GM18868 (cell line): ENCODE data around the gene PITPNB.

Experiments
- ATAC-seq: cut with Tn5 transposase; IDR thresholded peaks from one replicate; pipeline ENCODE4 v1.9.1; 2021; ENCODE audit warnings: mild to moderate bottlenecking, moderate library complexity; ENCODE audit not compliant: unreplicated experiment

PITPNB gene

GRCh38 chr22:27863001-27863400, 56.1 kb downstream of the PITPNB start:
- no peak for ATAC-seq

DNA sequence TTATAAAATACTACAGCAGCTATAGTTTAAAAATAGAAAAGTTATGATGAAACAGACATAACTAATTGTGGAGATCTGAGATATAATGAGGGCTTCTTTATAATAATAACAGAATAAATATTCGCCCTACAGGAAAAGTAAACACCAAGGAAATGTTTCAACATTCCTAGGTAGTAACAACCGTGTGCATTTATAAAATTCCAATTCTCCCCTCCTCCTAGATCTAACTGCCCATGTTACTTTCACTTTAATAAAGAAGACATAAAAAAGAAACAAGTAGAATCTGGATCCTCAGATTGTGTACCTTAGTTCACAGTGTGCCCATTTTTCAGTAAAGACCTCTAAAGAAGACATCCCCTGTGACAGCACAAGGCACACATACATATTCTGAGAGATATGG, 59.7 kb downstream of the PITPNB start:
- no peak for ATAC-seq

DNA sequence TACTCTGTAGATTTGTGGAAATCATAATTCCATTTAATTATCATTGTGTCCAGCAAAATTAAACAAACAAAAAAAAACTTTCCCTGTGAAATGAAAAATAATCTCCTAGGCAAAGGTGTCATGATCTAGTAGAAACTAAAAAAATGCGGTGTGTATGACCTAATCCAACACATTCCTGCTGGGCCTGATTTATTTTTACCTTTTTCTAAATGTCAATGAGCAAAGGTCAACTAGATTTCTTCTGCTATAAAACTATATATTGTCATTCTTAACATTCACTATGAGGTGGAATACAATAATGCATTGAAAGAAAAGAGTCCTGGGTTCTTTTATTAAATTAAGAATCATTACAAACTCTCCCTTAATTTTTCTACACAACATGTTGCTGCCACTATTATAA, 60.4 kb downstream of the PITPNB start:
- ATAC-seq: no peak

GRCh38 chr22:27857443-27857842, 61.6 kb downstream of the PITPNB start:
- ATAC-seq: no peak

DNA sequence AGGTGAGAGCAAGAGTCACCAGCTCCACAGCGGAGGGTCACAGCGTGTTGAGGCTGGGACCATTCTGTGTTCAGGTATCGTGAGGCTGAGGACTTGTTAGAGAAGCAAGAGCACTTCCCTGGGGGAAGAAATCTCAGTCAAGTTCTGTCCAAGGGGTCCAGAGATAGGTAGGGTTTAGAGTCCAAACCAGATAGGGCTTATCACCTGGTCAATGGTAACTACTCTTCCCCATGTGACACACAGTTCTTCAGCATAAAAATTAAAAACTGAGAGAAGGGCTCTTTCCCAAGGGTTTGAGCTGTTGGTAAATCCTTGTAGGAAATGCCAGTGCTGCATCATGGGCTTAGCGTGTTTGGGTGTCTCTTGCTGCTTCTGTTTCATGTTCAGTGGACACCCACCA, 62.7 kb downstream of the PITPNB start:
- ATAC-seq: no peak

GRCh38 chr22:27853424-27853823, 65.6 kb downstream of the PITPNB start:
- ATAC-seq: no peak

DNA sequence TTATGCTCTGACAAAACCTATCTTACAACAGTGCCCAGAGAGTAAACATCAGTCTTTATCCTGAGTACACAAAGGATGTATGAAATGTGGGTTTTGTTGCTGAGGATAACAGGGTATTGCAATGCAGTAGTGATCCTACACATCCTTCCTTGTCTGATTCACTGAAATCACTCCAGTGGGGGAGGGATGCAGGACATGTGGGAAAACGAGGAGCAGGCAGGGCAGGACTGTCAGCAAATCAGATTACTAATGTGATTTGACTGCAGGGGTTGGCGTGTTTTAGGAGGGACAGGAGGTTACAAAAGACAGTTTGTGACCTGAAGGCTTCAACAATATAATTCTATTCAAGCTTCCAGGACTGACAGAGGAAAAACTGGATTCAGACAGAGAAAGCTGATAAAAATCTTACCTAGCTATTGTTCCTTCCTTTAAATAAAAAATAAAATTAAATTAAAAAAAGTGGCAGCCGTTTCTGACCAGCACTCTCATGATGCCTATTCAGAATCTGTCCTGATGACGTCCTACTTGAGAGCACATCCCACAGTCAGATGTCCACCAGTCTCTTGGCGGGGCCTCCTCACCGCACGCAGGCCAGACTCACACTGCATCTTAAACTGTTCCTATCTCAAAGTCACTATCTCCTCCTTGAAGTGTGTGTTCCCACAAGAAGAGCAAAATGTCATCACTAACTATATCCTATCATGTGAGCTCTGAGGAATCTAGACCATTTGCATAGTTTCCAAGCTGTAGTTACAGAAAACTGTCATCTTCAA, 66.9 kb downstream of the PITPNB start:
- ATAC-seq: no peak

DNA sequence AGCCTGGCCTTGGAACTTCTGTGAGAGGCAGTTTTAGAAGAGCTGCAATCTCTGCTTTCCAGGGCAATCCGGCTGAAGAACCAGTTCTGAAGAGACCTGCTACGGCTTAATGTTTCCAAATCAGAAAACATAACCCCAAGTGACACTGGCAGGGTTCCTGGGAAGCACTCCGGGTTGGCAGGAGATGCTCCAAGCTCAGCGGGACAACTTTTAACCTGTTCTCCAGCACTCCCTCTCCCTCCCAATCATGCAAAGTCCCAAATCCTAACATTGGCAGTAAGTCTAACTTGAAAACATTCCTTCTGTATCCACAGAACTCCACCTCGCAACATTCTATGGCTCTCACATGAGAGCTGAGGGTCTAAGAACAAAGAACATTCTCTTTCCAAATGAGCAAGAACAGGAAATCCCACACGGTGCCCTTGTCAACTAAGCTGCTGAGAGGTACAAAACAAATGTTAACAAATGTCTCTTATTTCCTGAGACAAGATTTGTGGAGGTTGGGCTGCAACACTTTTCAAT, 69.0 kb downstream of the PITPNB start:
- no peak for ATAC-seq

- ATAC-seq: no peak
Measured at GRCh38 chr22:27848005-27848404, 71.1 kb downstream of the PITPNB start.

DNA sequence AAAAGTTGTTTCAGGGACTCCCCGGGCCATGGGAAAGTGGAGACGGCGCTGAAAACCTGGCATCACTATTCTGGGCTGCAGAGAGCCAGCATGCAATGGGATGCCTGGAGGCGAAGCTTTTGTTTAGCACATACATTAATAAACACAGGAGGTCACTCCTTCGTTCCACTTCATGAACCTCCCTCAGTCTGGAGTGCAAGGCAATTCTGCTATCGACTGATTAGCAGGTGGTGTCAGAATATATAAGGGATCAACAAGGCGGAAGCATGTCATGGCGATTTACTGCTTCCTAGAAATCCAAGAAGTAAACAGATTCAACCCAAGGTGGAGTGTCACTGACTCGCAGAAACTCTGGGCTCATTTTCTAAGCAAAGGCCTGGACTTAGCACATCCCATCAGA, 72.1 kb downstream of the PITPNB start:
- ATAC-seq: no peak

- no peak for ATAC-seq
Measured at GRCh38 chr22:27846248-27846757, 72.8 kb downstream of the PITPNB start.

DNA sequence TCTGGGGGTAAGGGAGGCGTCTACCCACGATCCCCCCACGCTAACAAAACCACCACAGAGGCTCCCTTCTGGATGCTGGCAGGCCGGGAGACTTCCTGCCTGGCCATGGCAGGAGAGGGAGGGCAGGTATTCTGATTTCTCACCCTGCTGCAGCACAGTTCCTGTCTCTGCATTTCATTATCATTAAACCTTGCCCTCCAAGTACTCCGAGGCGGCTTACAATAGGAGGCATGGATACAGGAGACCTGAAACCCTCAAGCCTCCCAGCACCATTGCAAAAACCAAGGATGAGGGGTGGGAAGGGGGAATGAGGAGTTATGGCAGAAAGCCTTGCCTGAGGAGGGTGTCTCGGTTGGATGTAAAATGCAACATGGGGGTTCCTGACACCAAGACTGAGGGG, 73.4 kb downstream of the PITPNB start:
- no peak for ATAC-seq

DNA sequence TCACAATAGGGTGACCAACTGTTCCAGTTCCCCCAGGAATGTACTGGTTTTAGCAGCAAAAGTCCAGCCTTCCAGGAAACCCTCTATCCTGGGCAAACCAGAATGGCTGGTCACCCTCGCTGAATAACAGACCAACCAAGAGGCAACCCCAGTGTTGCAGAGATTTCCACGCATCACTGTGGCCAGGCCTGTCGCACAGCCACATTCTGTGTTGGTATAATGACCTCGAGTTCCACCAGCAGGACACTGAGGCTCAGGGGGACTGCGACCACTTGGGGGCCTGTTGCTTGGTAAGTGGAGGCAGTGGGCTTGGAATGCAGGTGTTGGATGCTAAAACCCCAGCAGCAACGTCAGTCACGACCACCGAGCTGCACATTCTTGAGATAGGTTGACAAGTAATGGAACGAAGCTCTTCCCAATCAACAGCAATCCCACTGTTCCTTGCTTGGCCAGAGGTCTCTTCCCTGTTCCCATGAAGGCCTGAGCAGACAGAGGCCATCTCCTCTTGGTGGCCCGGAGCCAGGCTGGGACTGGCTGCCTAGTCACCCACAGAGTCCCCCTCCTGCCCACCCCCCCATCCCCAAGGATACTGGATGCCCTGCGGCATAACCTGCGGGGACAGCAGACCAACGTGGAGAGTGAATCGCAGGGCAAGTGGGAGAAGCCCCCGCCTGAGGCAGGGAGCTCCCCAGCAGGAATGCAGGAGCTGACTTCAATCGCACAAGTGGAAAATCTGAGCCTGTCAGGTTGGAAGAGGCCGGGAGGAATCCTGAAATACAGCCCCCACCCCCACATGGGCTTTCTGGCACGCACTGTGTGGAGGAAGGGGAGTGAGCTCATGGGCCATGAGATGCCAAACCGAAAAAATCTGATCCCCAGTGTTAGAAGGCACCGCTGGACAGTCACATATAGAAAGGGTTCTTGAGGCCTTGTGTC, 74.1 kb downstream of the PITPNB start:
- no peak for ATAC-seq

DNA sequence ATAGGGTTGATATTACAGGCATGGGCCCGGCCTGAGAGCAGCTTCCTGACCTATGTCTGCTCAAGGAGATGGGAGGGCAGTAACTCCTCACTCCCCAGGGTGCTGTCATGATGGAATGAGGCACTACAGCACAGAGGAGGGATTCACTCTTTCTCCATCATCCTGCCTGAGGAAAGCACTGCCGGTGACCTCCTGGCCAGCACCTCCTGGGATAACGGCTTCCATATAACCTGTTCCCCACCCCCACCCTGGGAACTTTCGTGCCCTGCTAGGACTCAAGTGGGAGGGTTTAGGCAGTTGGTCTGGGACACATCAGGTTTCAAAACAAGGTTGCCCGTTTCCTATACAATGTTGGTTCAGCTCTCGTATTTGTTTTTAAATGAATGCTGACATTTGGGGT, 74.8 kb downstream of the PITPNB start:
- no peak for ATAC-seq

- ATAC-seq: no peak
Measured at GRCh38 chr22:27843441-27843840, 75.6 kb downstream of the PITPNB start.

- ATAC-seq: no peak
Measured at GRCh38 chr22:27842669-27843431, 76.2 kb downstream of the PITPNB start.

DNA sequence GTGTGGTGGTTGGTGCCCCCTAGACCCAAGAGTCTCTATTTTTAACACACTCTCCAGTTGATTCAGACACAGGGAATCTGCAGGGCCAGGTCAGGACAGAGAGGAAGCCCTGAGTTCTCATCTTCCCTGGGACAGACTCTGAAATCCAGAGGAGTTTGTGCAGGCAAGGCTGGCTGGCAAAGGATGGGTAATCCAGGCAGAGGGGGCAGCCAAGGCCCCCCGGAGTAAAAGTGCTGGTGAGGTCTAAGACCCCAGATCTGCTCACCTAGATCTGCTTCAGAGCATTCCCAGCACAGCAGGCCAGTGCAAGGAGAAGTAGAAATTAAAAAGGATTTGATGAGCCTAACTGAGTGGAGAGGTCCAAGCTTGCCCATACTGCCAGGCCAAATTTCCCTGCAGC, 76.9 kb downstream of the PITPNB start:
- ATAC-seq: no peak

GRCh38 chr22:27840436-27840835, 78.6 kb downstream of the PITPNB start:
- ATAC-seq: no peak

DNA sequence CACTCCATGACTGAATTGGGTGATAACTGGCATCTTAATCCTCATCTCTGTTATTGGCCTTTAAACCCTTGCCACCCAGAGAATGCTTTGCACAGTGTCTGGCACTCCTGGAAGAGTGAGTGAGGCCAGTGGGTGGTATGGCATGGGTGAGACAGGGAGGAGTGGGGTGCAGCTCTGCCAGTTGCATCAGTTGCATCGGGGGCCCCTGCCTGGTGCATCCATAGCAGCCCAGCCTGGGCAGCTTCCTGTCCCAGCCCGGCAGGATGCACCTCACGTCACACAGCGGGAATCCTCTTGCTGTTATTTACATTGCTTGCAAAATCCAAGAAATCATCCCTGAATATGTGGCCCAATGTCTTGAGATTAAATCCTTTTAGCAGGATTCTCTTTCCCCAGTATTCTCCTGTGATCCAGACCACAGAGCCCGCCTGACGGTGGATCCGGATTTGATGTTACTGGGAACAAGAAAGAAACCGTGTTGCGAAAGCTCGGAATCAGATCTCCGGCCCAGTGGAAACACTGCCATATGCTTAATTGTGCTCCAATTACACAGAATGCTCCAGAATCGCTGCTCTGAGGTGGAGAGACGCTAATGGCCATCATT, 79.9 kb downstream of the PITPNB start:
- ATAC-seq: no peak

GRCh38 chr22:27836181-27836580, 82.9 kb downstream of the PITPNB start:
- no peak for ATAC-seq
